Measurements from ENCODE around the gene ANKRD16. TPM values are rescaled to one million over a fixed set of nuclear protein-coding genes. Genes with fewer than 3 reads are reported as not detected.
"Not testable (repeated sequence)": the region's sequence is repeated elsewhere in the genome, so short reads cannot be mapped to it uniquely, and the experiment has no call there.

The ANKRD16 gene
- total RNA-seq, 1 donor from 2014 or later: 4.6 TPM

- no peaks in the 10 kb centered on the region for H3K4me1 ChIP-seq
- peak; percentile 46 for ATAC-seq
- no peak overlapping the region for H3K4me3 ChIP-seq
- TF ChIP-seq CTCF (IDR thresholded peaks at IDR 0.05): no peak
- no peaks in the 10 kb centered on the region for H3K27me3 ChIP-seq
- no peaks in the 10 kb centered on the region for H3K9me3 ChIP-seq
- no peak overlapping the region for H3K27ac ChIP-seq
- intact Hi-C loops (cut with DNase I): no loop called here
- no peak for DNase-seq
- H3K36me3 ChIP-seq: no peaks in the 10 kb centered on the region
These were observed 49.1 kb downstream of the ANKRD16 start for GRCh38 chr10:5840314-5841307.

GRCh38 chr10:5836181-5836580, 53.5 kb downstream of the ANKRD16 start:
- ATAC-seq; H3K4me3 ChIP-seq; H3K27me3 ChIP-seq; H3K36me3 ChIP-seq; H3K27ac ChIP-seq; H3K4me1 ChIP-seq; H3K9me3 ChIP-seq; DNase-seq; intact Hi-C loops (cut with DNase I): not testable (repeated sequence)

- Histone ChIP-seq H3K9me3 (no peaks in the 10 kb centered on the region), H3K4me3 (no peak overlapping the region), H3K27ac (no peak overlapping the region), H3K4me1 (no peaks in the 10 kb centered on the region), H3K36me3 (no peaks in the 10 kb centered on the region), H3K27me3 (no peaks in the 10 kb centered on the region)
- DNase-seq: no peak
- intact Hi-C loops (cut with DNase I): no loop called here
- no peak for TF ChIP-seq CTCF (IDR thresholded peaks at IDR 0.05)
- ATAC-seq: no peak
These were observed 54.1 kb downstream of the ANKRD16 start for GRCh38 chr10:5835446-5836095.

- Histone ChIP-seq H3K36me3 (no peaks in the 10 kb centered on the region), H3K4me1 (no peaks in the 10 kb centered on the region), H3K27me3 (no peaks in the 10 kb centered on the region), H3K9me3 (no peaks in the 10 kb centered on the region), H3K27ac (no peak overlapping the region), H3K4me3 (no peak overlapping the region)
- DNase-seq: no peak
- ATAC-seq: no peak
- no peak for TF ChIP-seq CTCF (IDR thresholded peaks at IDR 0.05)
- intact Hi-C loops (cut with DNase I): no loop called here
These were observed 55.9 kb downstream of the ANKRD16 start for GRCh38 chr10:5833814-5834213.

GRCh38 chr10:5832946-5833345, 56.7 kb downstream of the ANKRD16 start:
- no peaks in the 10 kb centered on the region for H3K4me1 ChIP-seq
- DNase-seq (peak; percentile 72), ATAC-seq (peak; percentile 67)
- H3K27me3 ChIP-seq: no peaks in the 10 kb centered on the region
- H3K9me3 ChIP-seq: no peaks in the 10 kb centered on the region
- no peak for TF ChIP-seq CTCF (IDR thresholded peaks at IDR 0.05)
- no peak overlapping the region for H3K27ac ChIP-seq
- H3K4me3 ChIP-seq: no peak overlapping the region
- intact Hi-C loops (cut with DNase I): no loop called here
- H3K36me3 ChIP-seq: no peaks in the 10 kb centered on the region

GRCh38 chr10:5831446-5831782, 58.3 kb downstream of the ANKRD16 start:
- Histone ChIP-seq H3K27ac (no peak overlapping the region), H3K27me3 (no peaks in the 10 kb centered on the region), H3K4me3 (no peak overlapping the region), H3K9me3 (no peaks in the 10 kb centered on the region), H3K36me3 (no peaks in the 10 kb centered on the region), H3K4me1 (no peaks in the 10 kb centered on the region)
- ATAC-seq: no peak
- DNase-seq: no peak
- no peak for TF ChIP-seq CTCF (IDR thresholded peaks at IDR 0.05)
- intact Hi-C loops (cut with DNase I): no loop called here

Measured in upper lobe of right lung (tissue), 1 donor.